Measurements from ENCODE around the gene CNTFR. TPM values are rescaled to one million over a fixed set of nuclear protein-coding genes. Genes with fewer than 3 reads are reported as not detected.

Gene CNTFR
- total and polyA plus RNA-seq, 2 of the 8 experiments (the other 6 are each of a cell fraction or from before 2014, with no cell fraction given): 1.2 to 4.2 TPM

DNA sequence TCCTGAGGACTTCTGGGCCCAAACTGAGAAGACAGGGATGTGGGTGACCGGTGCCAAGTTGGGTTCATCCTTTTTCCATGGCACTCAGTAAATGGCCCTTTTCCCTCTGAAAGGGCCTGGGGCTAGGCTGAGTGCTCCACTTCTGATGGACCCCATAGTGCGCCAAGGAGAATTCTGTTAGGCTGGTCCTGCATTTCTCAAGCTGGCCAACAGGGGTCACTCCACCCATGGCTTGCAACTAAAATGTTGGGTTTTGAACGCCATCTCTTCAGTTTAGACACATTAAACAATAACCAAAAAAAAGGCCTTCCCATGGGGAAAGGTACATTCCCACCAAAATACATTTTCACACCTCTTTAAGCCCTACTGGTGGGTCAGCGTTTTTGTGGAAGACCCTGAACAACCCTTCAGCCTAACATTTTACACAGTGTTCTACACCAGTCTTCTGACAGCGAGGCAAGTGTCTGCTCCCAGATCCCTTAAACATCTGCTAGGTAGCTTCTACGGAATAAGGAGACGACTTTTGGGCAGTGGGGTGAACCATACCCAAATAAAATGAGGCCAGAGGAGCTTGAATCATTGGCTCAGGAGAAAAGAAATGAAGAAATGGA lies 27.3 kb downstream of the CNTFR start:
- Histone ChIP-seq H3K79me1 (ENCODE audit: low read depth, low read length) (no peaks in the 10 kb centered on the region), H4K91ac (replicated peaks; ENCODE audit: insufficient read length, low read length) (no peak overlapping the region), H4K5ac (ENCODE audit: insufficient read length, low read depth, low read length) (no peak overlapping the region), H3K36me3 (ENCODE audit: control insufficient read depth in 2 of 4, insufficient read depth in 4 of 4, low read length in 3 of 4) (no peaks in the 10 kb centered on the region), H2BK5ac (ENCODE audit: low read depth, low read length) (no peak overlapping the region), H3K4ac (replicated peaks; ENCODE audit: insufficient read length, low read depth, low read length) (no peak overlapping the region), H3K18ac (ENCODE audit: extremely low read depth, low read length) (no peak overlapping the region), H3K9me3 (ENCODE audit: insufficient read depth in 2 of 2, low read depth in 1 of 2, low read length in 1 of 2) (0 out of 4 replicates have a peak, but pooled peaks cover 0 to 3% of the 10 kb centered on the region in 2 experiments), H2BK15ac (ENCODE audit: low read length) (no peak overlapping the region), H2BK12ac (ENCODE audit: low read depth, low read length) (no peak overlapping the region), H4K20me1 (replicated peaks in 1 of 2; ENCODE audit: control insufficient read depth in 1 of 2, insufficient read depth in 2 of 2, low read length in 2 of 2) (no peaks in the 10 kb centered on the region), H3K23me2 (ENCODE audit: low read depth, low read length) (no peaks in the 10 kb centered on the region), H3K4me2 (ENCODE audit: insufficient read depth in 1 of 2, low read depth in 2 of 2, low read length in 2 of 2) (no peak overlapping the region), H3K56ac (replicated peaks; ENCODE audit: insufficient read length, low read depth, low read length) (no peak overlapping the region), H3K23ac (ENCODE audit: insufficient read length) (no peak overlapping the region), H2AFZ (ENCODE audit: low read length) (no peak overlapping the region), H2BK120ac (replicated peaks; ENCODE audit: low read depth, low read length) (no peak overlapping the region), H4K8ac (ENCODE audit: extremely low read depth, insufficient read depth, low read length) (no peak overlapping the region), H3K4me3 (ENCODE audit: extremely low read depth in 1 of 4, insufficient read depth in 2 of 4, low read depth in 3 of 4, low read length in 4 of 4) (no peak overlapping the region), H3K9ac (replicated peaks in 1 of 4; ENCODE audit: extremely low read depth in 1 of 4, low read depth in 3 of 4, low read length in 3 of 4) (no peak overlapping the region), H2BK20ac (ENCODE audit: low read length) (no peak overlapping the region), H3K4me1 (replicated peaks in 1 of 4; ENCODE audit: control insufficient read depth in 3 of 4, insufficient read depth in 4 of 4, low read length in 3 of 4) (peaks cover 5 to 28% (median 18%) of the 10 kb centered on the region in 4 experiments), H3K14ac (ENCODE audit: insufficient read length) (no peak overlapping the region), H3K27me3 (replicated peaks in 1 of 4; ENCODE audit: control insufficient read depth in 3 of 4, extremely low read depth in 1 of 4, insufficient read depth in 3 of 4, low read length in 3 of 4) (peaks cover 0 to 3% (median 1%) of the 10 kb centered on the region in 4 experiments; a peak in 3 of 7 replicates), H3K79me2 (ENCODE audit: control insufficient read depth in 1 of 2, insufficient read depth in 2 of 2, low read length in 2 of 2) (no peaks in the 10 kb centered on the region), H3K27ac (ENCODE audit: low read depth, low read length) (no peak overlapping the region), H2AK5ac (ENCODE audit: low read depth, low read length) (no peak overlapping the region)
- CTCF ChIA-PET (ENCODE audit: partially characterized antibody): interaction anchor here (0.6 to 11.9 kb wide), 38 partner anchors 8 to 339 kb away, joined by 3 to 241 read pairs (median 6); partner anchors contain the start of genes CNTFR, DCTN3 and SIGMAR1
- TF ChIP-seq RAD21 (IDR thresholded peaks at IDR 0.05 in 1 of 2, conservative IDR thresholded peaks at IDR 0.05 in 1 of 2; ENCODE audit: low read depth in 2 of 2, low read length in 2 of 2): peak; percentile 73 to 79
- TF ChIP-seq, protein P1, sequence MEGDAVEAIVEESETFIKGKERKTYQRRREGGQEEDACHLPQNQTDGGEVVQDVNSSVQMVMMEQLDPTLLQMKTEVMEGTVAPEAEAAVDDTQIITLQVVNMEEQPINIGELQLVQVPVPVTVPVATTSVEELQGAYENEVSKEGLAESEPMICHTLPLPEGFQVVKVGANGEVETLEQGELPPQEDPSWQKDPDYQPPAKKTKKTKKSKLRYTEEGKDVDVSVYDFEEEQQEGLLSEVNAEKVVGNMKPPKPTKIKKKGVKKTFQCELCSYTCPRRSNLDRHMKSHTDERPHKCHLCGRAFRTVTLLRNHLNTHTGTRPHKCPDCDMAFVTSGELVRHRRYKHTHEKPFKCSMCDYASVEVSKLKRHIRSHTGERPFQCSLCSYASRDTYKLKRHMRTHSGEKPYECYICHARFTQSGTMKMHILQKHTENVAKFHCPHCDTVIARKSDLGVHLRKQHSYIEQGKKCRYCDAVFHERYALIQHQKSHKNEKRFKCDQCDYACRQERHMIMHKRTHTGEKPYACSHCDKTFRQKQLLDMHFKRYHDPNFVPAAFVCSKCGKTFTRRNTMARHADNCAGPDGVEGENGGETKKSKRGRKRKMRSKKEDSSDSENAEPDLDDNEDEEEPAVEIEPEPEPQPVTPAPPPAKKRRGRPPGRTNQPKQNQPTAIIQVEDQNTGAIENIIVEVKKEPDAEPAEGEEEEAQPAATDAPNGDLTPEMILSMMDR (IDR thresholded peaks at IDR 0.05; ENCODE audit: control extremely low read depth in 1 of 3, insufficient read depth in 1 of 3, low read depth in 1 of 3, low read length in 3 of 3): peak in 2 of 3 experiments; percentile 70 to 89; a peak in 3 of 4 replicates
- no peak for TF ChIP-seq NRF1 (IDR thresholded peaks at IDR 0.05; ENCODE audit: low read depth, low read length)
- TF ChIP-seq NANOG (IDR thresholded peaks at IDR 0.05; ENCODE audit: insufficient read depth, low read depth, low read length, poor library complexity, severe bottlenecking): no peak
- no peak for TF ChIP-seq JUND (IDR thresholded peaks at IDR 0.05; ENCODE audit: low read length)
- peak; percentile 81 for FAIRE-seq
- peak in 1 of 2 experiments; percentile 87 for DNase-seq (ENCODE audit: low read depth in 1 of 2, low spot score in 2 of 2)
- POLR2A ChIA-PET (ENCODE audit: partially characterized antibody): interaction anchor here (1.0 to 1.6 kb wide), 4 partner anchors 15 to 30 kb away, joined by 3 to 6 read pairs (median 4); no protein-coding TSS in a partner anchor
- WGBS, 2 experiments (ENCODE audit: extremely low coverage in 1 of 2, insufficient coverage in 1 of 2, insufficient read length in 1 of 2, insufficient replicate concordance in 2 of 2, low coverage in 1 of 2, low lambda C conversion rate in 2 of 2, missing lambda C conversion rate in 1 of 2): 64% methylated on average over 7 of the region's 7 CpGs; no CpG with 5 or more reads in 1 of the 2 experiments

All from H1 (cell line).